Spinal cord (tissue), 10 donors: Measurements from ENCODE around the gene GOLPH3. TPM values are rescaled to one million over a fixed set of nuclear protein-coding genes. Genes with fewer than 3 reads are reported as not detected.
A peak's percentile ranks its signal among the peaks of the same experiment; 100 is the strongest.
"Not testable (repeated sequence)": the region's sequence is repeated elsewhere in the genome, so short reads cannot be mapped to it uniquely, and the experiment has no call there.

Source experiments
- DNase-seq, 6 donors: peaks; one replicate each; pipeline versions ENCODE4 v3.0.0 to v3.0.0-alpha.2; 2013 to 2015; ENCODE audit warnings: low spot score in 6 of 6, low read depth in 4 of 6
- H3K27ac ChIP-seq: one replicate; pipeline ENCODE4 v1.5.1; 2013; ENCODE audit warnings: low read depth, low read length, control low read depth
- H3K27me3 ChIP-seq: one replicate; pipeline ENCODE4 v1.6.1; 2013; ENCODE audit warnings: low read length; ENCODE audit not compliant: control insufficient read depth, insufficient read depth
- H3K36me3 ChIP-seq: one replicate; pipeline ENCODE4 v1.6.1; 2013; ENCODE audit warnings: low read length; ENCODE audit not compliant: control insufficient read depth, insufficient read depth
- H3K4me1 ChIP-seq: one replicate; pipeline ENCODE4 v1.6.1; 2013; ENCODE audit warnings: low read length; ENCODE audit not compliant: control insufficient read depth, insufficient read depth
- H3K4me3 ChIP-seq: one replicate; pipeline ENCODE4 v1.5.1; 2013; ENCODE audit warnings: low read depth, low read length, control low read depth
- H3K9me3 ChIP-seq: one replicate; pipeline ENCODE4 v1.6.1; 2013; ENCODE audit warnings: low read length; ENCODE audit not compliant: control insufficient read depth, insufficient read depth
- WGBS: methylation state at CpG from one replicate; pipeline ENCODE4 v1.1.5; 2013; ENCODE audit warnings: missing lambda C conversion rate; ENCODE audit not compliant: insufficient coverage; 5-methylcytosine and 5-hydroxymethylcytosine counted together
- polyA plus RNA-seq, 2 donors: library from polyadenylated mRNA; unstranded; fragments of 120-200 nt; gene quantifications; one replicate each; pipeline ENCODE4 v1.2.1, GENCODE V29; 2013; ENCODE audit not compliant: insufficient read length in 2 of 2
- total RNA-seq, 2 donors: library from RNA; depleted of rRNA in 1 of 2; stranded (reverse); fragments of 120-200 nt in 1 of 2; fragments of >200 nt in 1 of 2; gene quantifications; one replicate each; pipeline versions ENCODE4 v1.2.3 to v1.2.4, GENCODE V29; 2013 to 2014
- donor health status: healthy.

GOLPH3 gene
- total and polyA plus RNA-seq, 4 donors, result 54.8 to 74.8 (median 60.7) TPM

GRCh38 chr5:32129074-32129598, 45.0 kb downstream of the GOLPH3 start:
- Histone ChIP-seq H3K4me1 (no peaks in the 10 kb centered on the region), H3K27ac (peak overlapping the region; percentile 7), H3K27me3 (no peaks in the 10 kb centered on the region), H3K36me3 (peaks cover 4% of the 10 kb centered on the region), H3K9me3 (no peaks in the 10 kb centered on the region), H3K4me3 (no peak overlapping the region)
- no peak for DNase-seq
- WGBS, result no CpG with 5 or more reads among the region's 7 CpGs

- H3K27me3 ChIP-seq, result no peaks in the 10 kb centered on the region
- WGBS, result 71% methylated on average over 3 of the region's 3 CpGs
- H3K4me1 ChIP-seq, result no peaks in the 10 kb centered on the region
These were observed 46.4 kb downstream of the GOLPH3 start for GRCh38 chr5:32127711-32128110.

GRCh38 chr5:32126691-32127090, 47.4 kb downstream of the GOLPH3 start:
- H3K27ac ChIP-seq, result no peak overlapping the region
- no peaks in the 10 kb centered on the region for H3K4me1 ChIP-seq
- no peak for DNase-seq
- no peaks in the 10 kb centered on the region for H3K27me3 ChIP-seq
- H3K36me3 ChIP-seq, result peaks cover 3% of the 10 kb centered on the region
- no CpG with 5 or more reads among the region's 1 CpG for WGBS
- no peak overlapping the region for H3K4me3 ChIP-seq
- H3K9me3 ChIP-seq, result no peaks in the 10 kb centered on the region

More at GRCh38 chr5:32127711-32128110, 46.4 kb downstream of the GOLPH3 start:
- H3K27ac ChIP-seq, result no peak overlapping the region
- no peak overlapping the region for H3K4me3 ChIP-seq
- H3K36me3 ChIP-seq, result peaks cover 3% of the 10 kb centered on the region
- no peaks in the 10 kb centered on the region for H3K9me3 ChIP-seq
- no peak for DNase-seq

- Histone ChIP-seq H3K27ac (no peak overlapping the region), H3K4me3 (no peak overlapping the region), H3K4me1 (no peaks in the 10 kb centered on the region), H3K9me3 (no peaks in the 10 kb centered on the region), H3K36me3 (peaks cover 7% of the 10 kb centered on the region), H3K27me3 (no peaks in the 10 kb centered on the region)
- no peak for DNase-seq
- no CpG with 5 or more reads among the region's 6 CpGs for WGBS
These were observed 50.0 kb downstream of the GOLPH3 start for GRCh38 chr5:32123889-32124676.

GRCh38 chr5:32123058-32123805, 50.9 kb downstream of the GOLPH3 start:
- DNase-seq, result no peak

GRCh38 chr5:32118922-32119321, 55.2 kb downstream of the GOLPH3 start:
- not testable (repeated sequence) for H3K27ac ChIP-seq, H3K4me1 ChIP-seq, H3K36me3 ChIP-seq, H3K9me3 ChIP-seq, H3K27me3 ChIP-seq, H3K4me3 ChIP-seq, DNase-seq
- WGBS, result 98% methylated on average over 5 of the region's 8 CpGs

More at GRCh38 chr5:32123058-32123805, 50.9 kb downstream of the GOLPH3 start:
- Histone ChIP-seq H3K4me1 (no peaks in the 10 kb centered on the region), H3K36me3 (peaks cover 10% of the 10 kb centered on the region), H3K27ac (no peak overlapping the region), H3K4me3 (no peak overlapping the region), H3K27me3 (no peaks in the 10 kb centered on the region), H3K9me3 (no peaks in the 10 kb centered on the region)
- WGBS, result 100% methylated on average over 1 of the region's 8 CpGs

GRCh38 chr5:32116574-32117313, 57.4 kb downstream of the GOLPH3 start:
- WGBS, result 100% methylated on average over 1 of the region's 4 CpGs
- H3K27me3 ChIP-seq, result no peaks in the 10 kb centered on the region

GRCh38 chr5:32115985-32116384, 58.1 kb downstream of the GOLPH3 start:
- no peaks in the 10 kb centered on the region for H3K4me1 ChIP-seq
- H3K4me3 ChIP-seq, result no peak overlapping the region
- WGBS, result 81% methylated on average over 3 of the region's 3 CpGs
- peaks cover 12% of the 10 kb centered on the region for H3K36me3 ChIP-seq
- no peak overlapping the region for H3K27ac ChIP-seq
- no peaks in the 10 kb centered on the region for H3K27me3 ChIP-seq
- H3K9me3 ChIP-seq, result no peaks in the 10 kb centered on the region
- no peak for DNase-seq

More at GRCh38 chr5:32116574-32117313, 57.4 kb downstream of the GOLPH3 start:
- H3K9me3 ChIP-seq, result no peaks in the 10 kb centered on the region
- no peak overlapping the region for H3K4me3 ChIP-seq
- DNase-seq, result no peak
- H3K4me1 ChIP-seq, result no peaks in the 10 kb centered on the region
- H3K36me3 ChIP-seq, result peaks cover 12% of the 10 kb centered on the region
- H3K27ac ChIP-seq, result no peak overlapping the region

- DNase-seq, result peak in 2 of 6 donors; percentile 20 to 29
- WGBS, result no CpG with 5 or more reads among the region's 5 CpGs
- Histone ChIP-seq H3K27ac (no peak overlapping the region), H3K4me1 (no peaks in the 10 kb centered on the region), H3K9me3 (no peaks in the 10 kb centered on the region), H3K27me3 (no peaks in the 10 kb centered on the region), H3K4me3 (no peak overlapping the region), H3K36me3 (peaks cover 6% of the 10 kb centered on the region)
These were observed 63.9 kb downstream of the GOLPH3 start for GRCh38 chr5:32110111-32110696.
